CD8-positive, alpha-beta memory T cell (primary cell): ENCODE results near the gene TRAF3IP1. TPM values are rescaled to one million over a fixed set of nuclear protein-coding genes. Genes with fewer than 3 reads are reported as not detected.

Experiments used
- CTCF ChIA-PET: fragments of 350-600 bp; sonication (Branson Sonifier 250); formaldehyde crosslinking; loops from one replicate; lab custom pipeline; 2021; ENCODE audit warnings: antibody characterized with exemption; lab: Charles Lee
- POLR2A ChIA-PET: fragments of 350-600 bp; sonication (Branson Sonifier 250); formaldehyde crosslinking; loops from one replicate; lab custom pipeline; 2021; ENCODE audit warnings: antibody characterized with exemption; lab: Charles Lee
- DNase-seq, 5 donors: peaks; one replicate each; pipeline versions ENCODE4 v3.0.0 to v3.0.0-alpha.2; 2020 to 2022; ENCODE audit warnings: mixed read lengths in 1 of 5
- H3K27ac ChIP-seq: one replicate; pipeline ENCODE4 v1.7.0; 2013; ENCODE audit warnings: low read depth, mild to moderate bottlenecking, low read length, moderate library complexity
- H3K27me3 ChIP-seq: 2 replicates; pipeline ENCODE4 v1.7.0; 2013; ENCODE audit warnings: low read length, mild to moderate bottlenecking; ENCODE audit not compliant: insufficient read depth, poor library complexity, severe bottlenecking
- H3K36me3 ChIP-seq: 2 replicates; pipeline ENCODE4 v1.7.0; 2013; ENCODE audit warnings: mild to moderate bottlenecking, low read length, moderate library complexity; ENCODE audit not compliant: insufficient read depth
- H3K4me1 ChIP-seq: 2 replicates; pipeline ENCODE4 v1.7.0; 2013; ENCODE audit warnings: mild to moderate bottlenecking, low read length, moderate library complexity; ENCODE audit not compliant: insufficient read depth
- H3K4me3 ChIP-seq: 2 replicates; pipeline ENCODE4 v1.7.0; 2013; ENCODE audit warnings: mild to moderate bottlenecking, low read length
- H3K9me3 ChIP-seq: 2 replicates; pipeline ENCODE4 v1.7.0; 2013; ENCODE audit warnings: mild to moderate bottlenecking, low read length
- H3K27ac Mint-ChIP-seq, 8 donors: one replicate each; pipeline ENCODE4 v1.8.0; 2020 to 2021; ENCODE audit warnings: mixed read lengths in 8 of 8, mild to moderate bottlenecking in 6 of 8, inconsistent platforms in 3 of 8, moderate library complexity in 3 of 8
- H3K27me3 Mint-ChIP-seq, 2 donors: one replicate each; pipeline ENCODE4 v1.8.0; 2020 to 2021; ENCODE audit warnings: mixed read lengths in 2 of 2, mild to moderate bottlenecking in 1 of 2, moderate library complexity in 1 of 2
- H3K36me3 Mint-ChIP-seq, 3 donors: one replicate each; pipeline ENCODE4 v1.8.0; 2020 to 2021; ENCODE audit warnings: mixed read lengths in 3 of 3, inconsistent platforms in 1 of 3, mild to moderate bottlenecking in 1 of 3
- H3K4me1 Mint-ChIP-seq, 3 donors: one replicate each; pipeline ENCODE4 v1.8.0; 2020 to 2021; ENCODE audit warnings: mixed read lengths in 3 of 3, inconsistent platforms in 1 of 3, mild to moderate bottlenecking in 1 of 3
- H3K4me3 Mint-ChIP-seq, 7 donors: one replicate each; pipeline ENCODE4 v1.8.0; 2020 to 2021; ENCODE audit warnings: mixed read lengths in 7 of 7, mild to moderate bottlenecking in 6 of 7, moderate library complexity in 4 of 7, inconsistent platforms in 2 of 7
- H3K9me3 Mint-ChIP-seq, 5 donors: one replicate each; pipeline ENCODE4 v1.8.0; 2020 to 2022; ENCODE audit warnings: mixed read lengths in 5 of 5, mild to moderate bottlenecking in 3 of 5, moderate library complexity in 2 of 5, inconsistent platforms in 1 of 5
- polyA plus RNA-seq: library from polyadenylated mRNA; unstranded; fragments of 300-500 nt; fragmentation: Illumina TruSeq; gene quantifications from one replicate; pipeline ENCODE4 v1.2.3, GENCODE V29; 2021
- total RNA-seq, 2 experiments: library from RNA; stranded (reverse); gene quantifications; one replicate each; pipeline ENCODE4 v1.2.3, GENCODE V29; 2021

TRAF3IP1 gene
- total and polyA plus RNA-seq, 3 experiments from 2014 or later = 10.2 to 15.9 (median 14.7) TPM

GRCh38 chr2:238378230-238379095, 58.1 kb downstream of the TRAF3IP1 start:
- ChIA-PET CTCF (no interaction called here), POLR2A (no interaction called here)
- Histone ChIP-seq H3K4me1 (peaks cover 22% of the 10 kb centered on the region), H3K9me3 (no peaks in the 10 kb centered on the region), H3K4me3 (no peak overlapping the region), H3K27ac (no peak overlapping the region), H3K36me3 (no peaks in the 10 kb centered on the region), H3K27me3 (no peaks in the 10 kb centered on the region)
- H3K4me1 Mint-ChIP-seq = peaks cover 32 to 42% (median 36%) of the 10 kb centered on the region in 3 donors
- no peak overlapping the region for H3K4me3 Mint-ChIP-seq
- peaks cover 0 to 1% of the 10 kb centered on the region in 2 donors for H3K27me3 Mint-ChIP-seq
- no peaks in the 10 kb centered on the region for H3K9me3 Mint-ChIP-seq
- peak overlapping the region in 1 of 8 donors; percentile 16 for H3K27ac Mint-ChIP-seq
- peaks cover 5 to 16% (median 13%) of the 10 kb centered on the region in 3 donors for H3K36me3 Mint-ChIP-seq
- DNase-seq = no peak

DNA sequence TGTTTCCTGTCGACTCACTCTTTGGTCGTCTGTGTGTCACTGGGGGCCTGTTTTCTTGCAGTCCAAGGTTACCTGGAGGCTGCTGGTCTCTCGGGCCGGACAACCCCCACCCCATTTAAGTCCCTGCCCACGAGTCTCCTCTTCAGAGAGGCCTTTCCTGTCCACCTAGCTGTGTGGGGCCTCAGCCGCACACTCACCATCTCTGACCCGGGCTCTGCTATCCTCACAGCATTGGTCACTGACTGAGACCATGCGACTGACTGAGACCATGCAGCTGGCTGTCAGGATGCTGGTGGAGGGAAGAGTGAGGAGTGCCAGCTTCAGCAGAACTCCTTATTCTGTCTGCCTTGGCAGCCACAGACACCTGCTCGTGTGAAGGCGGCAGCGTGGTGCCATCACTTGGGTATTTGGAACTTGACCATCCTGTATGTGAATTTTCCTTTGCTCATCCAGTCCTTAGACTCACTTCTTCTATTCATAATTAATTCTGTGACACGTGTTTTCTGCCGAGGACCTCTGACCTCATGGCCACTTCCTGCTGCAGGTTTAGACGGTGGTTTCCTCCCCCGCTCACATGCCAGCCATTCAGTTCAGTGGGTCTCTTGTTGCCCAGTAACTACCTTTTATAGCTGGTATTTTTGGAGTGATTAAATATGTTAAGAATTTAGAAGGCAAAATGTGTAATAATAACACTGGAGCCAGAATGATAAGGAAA, 58.9 kb downstream of the TRAF3IP1 start:
- peaks cover 32 to 42% (median 36%) of the 10 kb centered on the region in 3 donors for H3K4me1 Mint-ChIP-seq
- ChIA-PET CTCF (no interaction called here), POLR2A (no interaction called here)
- H3K27ac Mint-ChIP-seq = peak overlapping the region in 5 of 8 donors; percentile 16 to 74 (median 66)
- H3K27me3 ChIP-seq = no peaks in the 10 kb centered on the region
- H3K36me3 ChIP-seq = no peaks in the 10 kb centered on the region
- no peak overlapping the region for H3K4me3 ChIP-seq
- peaks cover 0 to 1% of the 10 kb centered on the region in 2 donors for H3K27me3 Mint-ChIP-seq
- peaks cover 12 to 22% (median 13%) of the 10 kb centered on the region in 3 donors for H3K36me3 Mint-ChIP-seq
- DNase-seq = peak in 2 of 5 donors; percentile 6 to 12
- peaks cover 22% of the 10 kb centered on the region for H3K4me1 ChIP-seq
- no peaks in the 10 kb centered on the region for H3K9me3 ChIP-seq
- no peak overlapping the region for H3K27ac ChIP-seq
- peak overlapping the region in 4 of 7 donors; percentile 13 to 64 (median 40) for H3K4me3 Mint-ChIP-seq
- no peaks in the 10 kb centered on the region for H3K9me3 Mint-ChIP-seq

DNA sequence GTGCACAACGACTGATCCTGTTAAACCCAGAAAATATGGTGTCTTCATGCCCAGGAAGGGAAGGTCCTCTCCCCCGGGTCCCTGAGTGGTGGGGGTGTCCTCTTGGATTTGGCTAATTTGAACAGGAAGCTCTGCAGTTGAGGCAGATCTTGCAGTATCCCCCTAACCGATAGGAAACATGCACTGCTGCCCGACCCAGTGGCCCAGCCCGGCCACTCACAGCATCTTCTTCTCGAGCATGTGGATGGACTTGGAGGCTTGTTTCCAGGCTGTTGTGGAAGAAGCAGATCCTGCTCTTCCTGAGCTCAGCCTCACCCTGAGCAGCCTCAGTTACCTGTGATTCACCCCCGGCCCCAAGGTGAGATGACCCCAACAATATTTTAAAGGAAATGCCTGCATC, 60.0 kb downstream of the TRAF3IP1 start:
- Mint-ChIP-seq H3K36me3 (peaks cover 12 to 22% (median 15%) of the 10 kb centered on the region in 3 donors), H3K9me3 (no peaks in the 10 kb centered on the region), H3K4me3 (no peak overlapping the region), H3K27me3 (peaks cover 0 to 1% of the 10 kb centered on the region in 2 donors), H3K4me1 (peaks cover 32 to 42% (median 36%) of the 10 kb centered on the region in 3 donors), H3K27ac (no peak overlapping the region)
- no peaks in the 10 kb centered on the region for H3K9me3 ChIP-seq
- peaks cover 22% of the 10 kb centered on the region for H3K4me1 ChIP-seq
- no peak overlapping the region for H3K27ac ChIP-seq
- no peak overlapping the region for H3K4me3 ChIP-seq
- ChIA-PET CTCF (no interaction called here), POLR2A (no interaction called here)
- H3K27me3 ChIP-seq = no peaks in the 10 kb centered on the region
- H3K36me3 ChIP-seq = no peaks in the 10 kb centered on the region
- DNase-seq = no peak

DNA sequence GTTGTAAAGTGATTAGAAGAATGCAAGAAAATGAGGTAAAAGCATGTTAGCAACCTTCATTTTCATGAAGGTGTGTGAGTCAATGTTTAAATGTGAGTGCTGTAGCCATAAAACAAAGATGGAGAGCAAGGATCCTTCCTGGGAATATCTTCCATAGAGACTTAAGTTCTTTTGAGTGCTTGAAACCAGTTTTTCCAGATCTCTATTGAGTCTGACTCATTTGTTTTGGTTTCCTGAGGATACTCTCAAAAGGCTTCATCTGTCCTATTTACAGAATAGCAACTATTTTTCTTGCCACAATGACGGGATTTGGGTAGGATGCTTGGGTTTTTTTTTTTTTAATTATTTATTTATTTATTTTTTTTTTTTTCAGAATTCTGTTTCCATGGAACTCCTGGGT, 60.5 kb downstream of the TRAF3IP1 start:
- no peak for DNase-seq
- H3K4me1 ChIP-seq = peaks cover 22% of the 10 kb centered on the region
- CTCF ChIA-PET = no interaction called here
- Mint-ChIP-seq H3K27me3 (peaks cover 0 to 1% of the 10 kb centered on the region in 2 donors), H3K27ac (no peak overlapping the region), H3K36me3 (peaks cover 12 to 22% (median 15%) of the 10 kb centered on the region in 3 donors), H3K4me3 (no peak overlapping the region), H3K9me3 (no peaks in the 10 kb centered on the region), H3K4me1 (peaks cover 32 to 42% (median 36%) of the 10 kb centered on the region in 3 donors)
- POLR2A ChIA-PET = interaction anchor here (0.6 kb wide), 1 partner anchor 52 kb away, joined by 3 read pairs; no protein-coding TSS in a partner anchor
- H3K4me3 ChIP-seq = no peak overlapping the region
- no peaks in the 10 kb centered on the region for H3K27me3 ChIP-seq
- no peaks in the 10 kb centered on the region for H3K9me3 ChIP-seq
- no peak overlapping the region for H3K27ac ChIP-seq
- no peaks in the 10 kb centered on the region for H3K36me3 ChIP-seq

GRCh38 chr2:238381341-238382115, 61.2 kb downstream of the TRAF3IP1 start:
- no peak overlapping the region for H3K4me3 ChIP-seq
- Mint-ChIP-seq H3K4me3 (no peak overlapping the region), H3K36me3 (peaks cover 12 to 22% (median 15%) of the 10 kb centered on the region in 3 donors), H3K4me1 (peaks cover 32 to 41% (median 36%) of the 10 kb centered on the region in 3 donors), H3K9me3 (no peaks in the 10 kb centered on the region), H3K27me3 (peaks cover 0 to 1% of the 10 kb centered on the region in 2 donors), H3K27ac (no peak overlapping the region)
- no peaks in the 10 kb centered on the region for H3K9me3 ChIP-seq
- H3K27me3 ChIP-seq = no peaks in the 10 kb centered on the region
- peaks cover 22% of the 10 kb centered on the region for H3K4me1 ChIP-seq
- H3K36me3 ChIP-seq = no peaks in the 10 kb centered on the region
- ChIA-PET POLR2A (interaction anchor here (0.6 kb wide), 1 partner anchor 53 kb away, joined by 3 read pairs; no protein-coding TSS in a partner anchor), CTCF (no interaction called here)
- H3K27ac ChIP-seq = no peak overlapping the region
- no peak for DNase-seq

DNA sequence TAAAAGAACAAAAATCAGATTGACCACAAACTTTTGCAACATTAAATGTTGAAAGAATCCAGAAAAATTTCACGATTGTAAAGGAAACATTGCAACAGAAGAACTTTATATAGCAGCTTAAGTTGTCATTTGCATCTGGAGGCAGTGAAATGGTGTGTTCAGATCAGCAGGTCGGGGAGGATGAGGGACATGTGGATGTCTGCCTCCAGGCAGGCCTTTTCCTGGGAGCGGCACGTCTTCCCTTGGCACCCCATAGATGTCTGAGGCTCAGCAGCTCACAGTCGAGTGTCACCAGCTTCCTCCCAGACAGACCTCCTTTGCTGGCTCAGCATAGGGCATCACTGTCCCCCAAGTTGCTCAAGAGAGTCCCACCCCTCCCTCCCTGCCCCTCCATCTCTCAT, 62.1 kb downstream of the TRAF3IP1 start:
- Mint-ChIP-seq H3K27ac (no peak overlapping the region), H3K36me3 (peaks cover 12 to 22% (median 15%) of the 10 kb centered on the region in 3 donors), H3K27me3 (peaks cover 0 to 1% of the 10 kb centered on the region in 2 donors), H3K9me3 (no peaks in the 10 kb centered on the region), H3K4me1 (peaks cover 32 to 37% (median 32%) of the 10 kb centered on the region in 3 donors), H3K4me3 (no peak overlapping the region)
- DNase-seq = no peak
- CTCF ChIA-PET = no interaction called here
- no peak overlapping the region for H3K4me3 ChIP-seq
- peaks cover 15% of the 10 kb centered on the region for H3K4me1 ChIP-seq
- H3K36me3 ChIP-seq = no peaks in the 10 kb centered on the region
- POLR2A ChIA-PET = no interaction called here
- H3K27me3 ChIP-seq = no peaks in the 10 kb centered on the region
- no peaks in the 10 kb centered on the region for H3K9me3 ChIP-seq
- H3K27ac ChIP-seq = no peak overlapping the region

DNA sequence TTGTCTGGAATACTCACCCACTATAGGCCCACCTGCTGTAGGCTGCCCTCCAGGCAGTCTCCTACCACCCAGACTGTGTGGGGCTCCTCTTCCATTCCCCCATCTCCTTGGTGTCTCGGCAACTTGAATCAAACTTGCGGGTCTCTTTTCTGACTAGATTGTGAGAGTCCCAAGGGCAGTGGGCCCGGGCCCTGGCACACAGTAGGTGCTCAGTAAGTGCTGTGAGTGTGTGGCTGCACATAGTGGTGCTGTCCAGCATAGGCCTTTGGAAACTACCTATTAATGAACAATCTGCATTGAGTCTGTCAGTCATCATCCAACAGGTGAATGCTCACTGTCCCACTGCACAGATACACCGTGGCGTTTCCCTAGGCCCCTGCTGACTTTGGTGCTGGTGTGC, 62.8 kb downstream of the TRAF3IP1 start:
- no peaks in the 10 kb centered on the region for H3K9me3 Mint-ChIP-seq
- ChIA-PET POLR2A (no interaction called here), CTCF (no interaction called here)
- peaks cover 27 to 34% (median 32%) of the 10 kb centered on the region in 3 donors for H3K4me1 Mint-ChIP-seq
- H3K27me3 Mint-ChIP-seq = peaks cover 0 to 1% of the 10 kb centered on the region in 2 donors
- H3K36me3 Mint-ChIP-seq = peaks cover 12 to 22% (median 15%) of the 10 kb centered on the region in 3 donors
- Histone ChIP-seq H3K4me1 (peaks cover 12% of the 10 kb centered on the region), H3K9me3 (no peaks in the 10 kb centered on the region), H3K4me3 (no peak overlapping the region), H3K27ac (no peak overlapping the region), H3K36me3 (no peaks in the 10 kb centered on the region), H3K27me3 (no peaks in the 10 kb centered on the region)
- peak overlapping the region in 1 of 8 donors; percentile 17 for H3K27ac Mint-ChIP-seq
- DNase-seq = no peak
- no peak overlapping the region for H3K4me3 Mint-ChIP-seq
